Peyer's patch (tissue), 4 donors: ENCODE results near the gene ALDH18A1. TPM values are rescaled to one million over a fixed set of nuclear protein-coding genes. Genes with fewer than 3 reads are reported as not detected.

Source experiments
- DNase-seq, 3 donors: peaks; one replicate each; pipeline ENCODE4 v3.0.0-alpha.2; 2017 to 2019
- H3K27ac ChIP-seq, 4 donors: fragments of 200-600 bp; sonication (generic); one replicate each; pipeline ENCODE4 v1.5.1; 2016 to 2019
- H3K27me3 ChIP-seq, 2 donors: fragments of 200-600 bp; sonication (generic); one replicate each; pipeline ENCODE4 v1.5.1; 2019
- H3K36me3 ChIP-seq, 3 donors: fragments of 200-600 bp; sonication (generic); one replicate each; pipeline ENCODE4 v1.5.1; 2016 to 2019
- H3K4me1 ChIP-seq, 4 donors: fragments of 200-600 bp; sonication (generic); one replicate each; pipeline ENCODE4 v1.5.1; 2016 to 2019
- H3K4me3 ChIP-seq, 4 donors: fragments of 200-600 bp; sonication (generic); 1 replicate in 3 of 4; 2 replicates in 1 of 4; pipeline ENCODE4 v1.5.1; 2016 to 2019; ENCODE audit warnings: mild to moderate bottlenecking in 1 of 4
- H3K9me3 ChIP-seq, 4 donors: fragments of 200-600 bp; sonication (generic); one replicate each; pipeline ENCODE4 v1.5.1; 2016 to 2019; ENCODE audit warnings: mild to moderate bottlenecking in 1 of 4
- CTCF ChIP-seq, 6 experiments: fragments of 450-650 bp in 4 of 6; fragments of 200-600 bp in 2 of 6; sonication (generic) in 1 of 6; IDR thresholded peaks; one replicate each; pipeline ENCODE4 v1.5.1; 2017 to 2019; ENCODE audit warnings: antibody characterized with exemption in 6 of 6, mild to moderate bottlenecking in 3 of 6, moderate library complexity in 1 of 6
- POLR2A ChIP-seq, 2 donors: fragments of 450-650 bp; IDR thresholded peaks; one replicate each; pipeline ENCODE4 v1.5.1; 2017; ENCODE audit warnings: antibody characterized with exemption in 2 of 2, mild to moderate bottlenecking in 2 of 2, moderate library complexity in 2 of 2
- total RNA-seq, 4 donors: library from RNA; depleted of rRNA; stranded (reverse); fragments of >200 nt; gene quantifications; one replicate each; pipeline ENCODE4 v1.1.0, GENCODE V29; 2016

ALDH18A1 gene
- total RNA-seq, 4 donors from 2014 or later, result 108 to 319 (median 206) TPM

- peak overlapping the region; percentile 67 to 86 (median 78) for H3K4me3 ChIP-seq
- peaks cover 0 to 27% (median 4%) of the 10 kb centered on the region in 3 donors for H3K36me3 ChIP-seq
- peak overlapping the region; percentile 58 to 80 (median 68) for H3K27ac ChIP-seq
- H3K4me1 ChIP-seq, result peaks cover 0 to 10% (median 5%) of the 10 kb centered on the region in 4 donors
- DNase-seq, result no peak
- H3K9me3 ChIP-seq, result no peaks in the 10 kb centered on the region
- TF ChIP-seq POLR2A (IDR thresholded peaks at IDR 0.05) (peak; percentile 4 to 14), CTCF (IDR thresholded peaks at IDR 0.05) (peak in 2 of 6 experiments; percentile 1 to 5)
- H3K27me3 ChIP-seq, result no peaks in the 10 kb centered on the region
These were observed 780 bp downstream of the ALDH18A1 start for GRCh38 chr10:95655571-95656290.

- Histone ChIP-seq H3K36me3 (peaks cover 0 to 34% (median 4%) of the 10 kb centered on the region in 3 donors), H3K27ac (no peak overlapping the region), H3K4me1 (peaks cover 0 to 10% (median 5%) of the 10 kb centered on the region in 4 donors), H3K9me3 (no peaks in the 10 kb centered on the region), H3K27me3 (no peaks in the 10 kb centered on the region), H3K4me3 (no peak overlapping the region)
- TF ChIP-seq CTCF (IDR thresholded peaks at IDR 0.05) (no peak), POLR2A (IDR thresholded peaks at IDR 0.05) (no peak)
- no peak for DNase-seq
These were observed 2.6 kb downstream of the ALDH18A1 start for GRCh38 chr10:95653895-95654294.

GRCh38 chr10:95651346-95652060 lies 5.0 kb downstream of the ALDH18A1 start:
- Histone ChIP-seq H3K9me3 (no peaks in the 10 kb centered on the region), H3K27me3 (no peaks in the 10 kb centered on the region), H3K36me3 (peaks cover 0 to 53% (median 4%) of the 10 kb centered on the region in 3 donors), H3K4me1 (peaks cover 0 to 6% (median 5%) of the 10 kb centered on the region in 4 donors), H3K27ac (no peak overlapping the region), H3K4me3 (no peak overlapping the region)
- TF ChIP-seq POLR2A (IDR thresholded peaks at IDR 0.05) (no peak), CTCF (IDR thresholded peaks at IDR 0.05) (no peak)
- no peak for DNase-seq

- H3K9me3 ChIP-seq, result no peaks in the 10 kb centered on the region
These were observed 6.3 kb downstream of the ALDH18A1 start for GRCh38 chr10:95650232-95650631.

GRCh38 chr10:95648138-95648537 lies 8.4 kb downstream of the ALDH18A1 start:
- peaks cover 0 to 12% (median 0%) of the 10 kb centered on the region in 4 donors for H3K4me1 ChIP-seq
- TF ChIP-seq CTCF (IDR thresholded peaks at IDR 0.05), result no peak
- TF ChIP-seq POLR2A (IDR thresholded peaks at IDR 0.05), result no peak
- no peaks in the 10 kb centered on the region for H3K27me3 ChIP-seq
- no peak overlapping the region for H3K4me3 ChIP-seq
- no peaks in the 10 kb centered on the region for H3K9me3 ChIP-seq
- peaks cover 0 to 56% (median 4%) of the 10 kb centered on the region in 3 donors for H3K36me3 ChIP-seq
- H3K27ac ChIP-seq, result peak overlapping the region in 1 of 4 donors; percentile 7
- no peak for DNase-seq

More at GRCh38 chr10:95650232-95650631, 6.3 kb downstream of the ALDH18A1 start:
- TF ChIP-seq CTCF (IDR thresholded peaks at IDR 0.05) (no peak), POLR2A (IDR thresholded peaks at IDR 0.05) (no peak)
- H3K27me3 ChIP-seq, result no peaks in the 10 kb centered on the region
- H3K4me3 ChIP-seq, result no peak overlapping the region
- no peak overlapping the region for H3K27ac ChIP-seq
- peaks cover 0 to 53% (median 4%) of the 10 kb centered on the region in 3 donors for H3K36me3 ChIP-seq
- H3K4me1 ChIP-seq, result peaks cover 0 to 14% (median under 1%) of the 10 kb centered on the region in 4 donors
- DNase-seq, result no peak
